Keratinocyte (primary cell): ENCODE data around the gene SSMEM1. TPM values are rescaled to one million over a fixed set of nuclear protein-coding genes. Genes with fewer than 3 reads are reported as not detected.
"Not testable (repeated sequence)": the region's sequence is repeated elsewhere in the genome, so short reads cannot be mapped to it uniquely, and the experiment has no call there.

ENCODE experiments used
- DNase-seq: peaks from one replicate; pipeline ENCODE4 v3.0.0-alpha.2; 2011; ENCODE audit warnings: low read depth, missing footprints, low spot score
- FAIRE-seq: peaks from 2 replicates; lab custom pipeline; 2011; peaks lifted over from hg19 to GRCh38; lab: Jason Lieb, UNC
- H2AFZ ChIP-seq: 2 replicates; pipeline ENCODE4 v1.6.0; 2012; ENCODE audit warnings: low read length, control low read depth, inconsistent platforms; ENCODE audit not compliant: control insufficient read depth
- H3K27ac ChIP-seq: 2 replicates; pipeline ENCODE4 v1.5.1; 2011; ENCODE audit warnings: low read length; ENCODE audit not compliant: control insufficient read depth, insufficient read depth
- H3K27me3 ChIP-seq: 3 replicates; pipeline ENCODE4 v1.6.0; 2011; ENCODE audit warnings: low read length; ENCODE audit not compliant: control insufficient read depth, insufficient read depth; ENCODE audit errors: extremely low read depth
- H3K36me3 ChIP-seq, 2 experiments: 2 replicates in 1 of 2; 3 replicates in 1 of 2; pipeline ENCODE4 v1.5.1; 2011; ENCODE audit warnings: low read length in 2 of 2, mild to moderate bottlenecking in 1 of 2; ENCODE audit not compliant: control insufficient read depth in 2 of 2, insufficient read depth in 2 of 2; ENCODE audit errors: extremely low read depth in 1 of 2
- H3K4me1 ChIP-seq: 3 replicates; pipeline ENCODE4 v1.5.1; 2011; ENCODE audit warnings: low read length; ENCODE audit not compliant: control insufficient read depth, insufficient read depth; ENCODE audit errors: extremely low read depth
- H3K4me2 ChIP-seq: 3 replicates; pipeline ENCODE4 v1.6.0; 2011; ENCODE audit warnings: low read depth, low read length; ENCODE audit not compliant: control insufficient read depth, insufficient read depth; ENCODE audit errors: extremely low read depth
- H3K4me3 ChIP-seq, 3 experiments: fragments of 200-600 bp in 1 of 3; sonication (generic) in 1 of 3; 2 replicates in 2 of 3; 3 replicates in 1 of 3; pipeline ENCODE4 v1.5.1; 2011 to 2016; ENCODE audit warnings: low read length in 3 of 3, mild to moderate bottlenecking in 3 of 3, control low read depth in 2 of 3, inconsistent platforms in 1 of 3, low read depth in 1 of 3, mixed read lengths in 1 of 3, mixed run types in 1 of 3, moderate library complexity in 1 of 3; ENCODE audit not compliant: control insufficient read depth in 2 of 3, insufficient read depth in 2 of 3; ENCODE audit errors: extremely low read depth in 1 of 3
- H3K79me2 ChIP-seq: 2 replicates; pipeline ENCODE4 v1.6.0; 2012; ENCODE audit warnings: low read length; ENCODE audit not compliant: control insufficient read depth, insufficient read depth
- H3K9ac ChIP-seq: 3 replicates; pipeline ENCODE4 v1.6.0; 2011; ENCODE audit warnings: low read length; ENCODE audit not compliant: control insufficient read depth, insufficient read depth; ENCODE audit errors: extremely low read depth
- H3K9me1 ChIP-seq: 3 replicates; pipeline ENCODE4 v1.6.0; 2011; ENCODE audit warnings: low read length; ENCODE audit not compliant: control insufficient read depth, insufficient read depth; ENCODE audit errors: extremely low read depth
- H3K9me3 ChIP-seq: 2 replicates; pipeline ENCODE4 v1.5.1; 2012; ENCODE audit warnings: low read depth, low read length; ENCODE audit not compliant: control insufficient read depth
- H4K20me1 ChIP-seq: 3 replicates; pipeline ENCODE4 v1.6.0; 2011; ENCODE audit warnings: low read length; ENCODE audit not compliant: control insufficient read depth, insufficient read depth; ENCODE audit errors: extremely low read depth
- EZH2 ChIP-seq: IDR thresholded peaks from one replicate; pipeline ENCODE4 v1.6.1; 2012; ENCODE audit warnings: inconsistent platforms, mild to moderate bottlenecking, low read length, moderate library complexity
- dilution Hi-C: fragments of 300-500 bp; cut with MboI; formaldehyde crosslinking; loops from one replicate; pipeline ENCODE4 v1.7.0; 2020; ENCODE audit warnings: low sequenced_read_pairs; ENCODE audit not compliant: extremely low pct_ligation_motif_present
- polyA plus RNA-seq, 5 experiments: library from polyadenylated mRNA; depleted of rRNA in 3 of 5; stranded (reverse) in 3 of 5; stranded (forward) in 1 of 5; unstranded in 1 of 5; fragments of >200 nt; gene quantifications; 1 replicate in 1 of 5; 2 replicates in 3 of 5; 3 replicates in 1 of 5; pipeline versions ENCODE4 v1.2.1 to v1.2.3, GENCODE V29; 2011 to 2012; ENCODE audit warnings: missing spikeins in 2 of 5, low read depth in 1 of 5, low replicate concordance in 1 of 5
- TF ChIP-seq, protein P1 (sequence below), 3 experiments: IDR thresholded peaks in 1 of 3; conservative IDR thresholded peaks in 1 of 3; optimal IDR thresholded peaks in 1 of 3; 2 replicates in 2 of 3; 3 replicates in 1 of 3; pipeline versions ENCODE3 to v1.5.1; 2011; ENCODE audit warnings: low read length in 3 of 3, mild to moderate bottlenecking in 3 of 3, moderate library complexity in 2 of 3, control low read depth in 1 of 3, inconsistent platforms in 1 of 3; ENCODE audit not compliant: insufficient read depth in 2 of 3; ENCODE audit errors: extremely low read depth in 1 of 3

The SSMEM1 gene
- polyA plus RNA-seq, 1 donor (not counting 4 experiments of a cell fraction or from before 2014, with no cell fraction given), result not detected

DNA sequence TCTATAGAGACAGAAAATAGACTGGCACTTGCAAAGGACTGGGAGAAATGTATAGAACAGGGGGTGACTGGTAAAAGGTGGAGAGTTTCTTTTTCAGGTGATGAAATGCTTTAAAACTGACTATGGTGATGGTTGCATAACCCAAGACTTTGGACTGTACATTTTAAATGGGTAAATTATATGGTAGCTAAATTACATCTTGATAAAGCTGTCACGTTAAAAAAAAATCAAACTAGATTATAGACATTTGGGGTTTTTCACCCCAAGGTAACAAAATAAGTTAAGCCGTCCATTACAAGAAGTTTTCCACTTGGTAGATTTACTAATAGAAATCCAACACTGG, 26.4 kb upstream of the SSMEM1 start:
- H3K27me3 ChIP-seq, result no peaks in the 10 kb centered on the region
- FAIRE-seq (no peak), DNase-seq (no peak)
- no peaks in the 10 kb centered on the region for H3K4me1 ChIP-seq
- H3K9ac ChIP-seq, result no peak overlapping the region
- peaks cover 3 to 16% of the 10 kb centered on the region in 2 experiments for H3K36me3 ChIP-seq
- dilution Hi-C loops, result no loop called here
- no peak overlapping the region for H3K27ac ChIP-seq
- H4K20me1 ChIP-seq, result no peaks in the 10 kb centered on the region
- H2AFZ ChIP-seq, result no peak overlapping the region
- H3K9me3 ChIP-seq, result no peaks in the 10 kb centered on the region
- H3K4me3 ChIP-seq, result no peak overlapping the region
- TF ChIP-seq, protein P1, sequence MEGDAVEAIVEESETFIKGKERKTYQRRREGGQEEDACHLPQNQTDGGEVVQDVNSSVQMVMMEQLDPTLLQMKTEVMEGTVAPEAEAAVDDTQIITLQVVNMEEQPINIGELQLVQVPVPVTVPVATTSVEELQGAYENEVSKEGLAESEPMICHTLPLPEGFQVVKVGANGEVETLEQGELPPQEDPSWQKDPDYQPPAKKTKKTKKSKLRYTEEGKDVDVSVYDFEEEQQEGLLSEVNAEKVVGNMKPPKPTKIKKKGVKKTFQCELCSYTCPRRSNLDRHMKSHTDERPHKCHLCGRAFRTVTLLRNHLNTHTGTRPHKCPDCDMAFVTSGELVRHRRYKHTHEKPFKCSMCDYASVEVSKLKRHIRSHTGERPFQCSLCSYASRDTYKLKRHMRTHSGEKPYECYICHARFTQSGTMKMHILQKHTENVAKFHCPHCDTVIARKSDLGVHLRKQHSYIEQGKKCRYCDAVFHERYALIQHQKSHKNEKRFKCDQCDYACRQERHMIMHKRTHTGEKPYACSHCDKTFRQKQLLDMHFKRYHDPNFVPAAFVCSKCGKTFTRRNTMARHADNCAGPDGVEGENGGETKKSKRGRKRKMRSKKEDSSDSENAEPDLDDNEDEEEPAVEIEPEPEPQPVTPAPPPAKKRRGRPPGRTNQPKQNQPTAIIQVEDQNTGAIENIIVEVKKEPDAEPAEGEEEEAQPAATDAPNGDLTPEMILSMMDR (optimal IDR thresholded peaks at IDR 0.05 in 1 of 3, IDR thresholded peaks at IDR 0.05 in 1 of 3, conservative IDR thresholded peaks at IDR 0.05 in 1 of 3; ENCODE audit: extremely low read depth in 1 of 3, insufficient read depth in 2 of 3, low read length in 3 of 3), result no peak
- TF ChIP-seq EZH2, result no peak
- no peak overlapping the region for H3K4me2 ChIP-seq
- no peaks in the 10 kb centered on the region for H3K79me2 ChIP-seq
- H3K9me1 ChIP-seq, result no peaks in the 10 kb centered on the region

DNA sequence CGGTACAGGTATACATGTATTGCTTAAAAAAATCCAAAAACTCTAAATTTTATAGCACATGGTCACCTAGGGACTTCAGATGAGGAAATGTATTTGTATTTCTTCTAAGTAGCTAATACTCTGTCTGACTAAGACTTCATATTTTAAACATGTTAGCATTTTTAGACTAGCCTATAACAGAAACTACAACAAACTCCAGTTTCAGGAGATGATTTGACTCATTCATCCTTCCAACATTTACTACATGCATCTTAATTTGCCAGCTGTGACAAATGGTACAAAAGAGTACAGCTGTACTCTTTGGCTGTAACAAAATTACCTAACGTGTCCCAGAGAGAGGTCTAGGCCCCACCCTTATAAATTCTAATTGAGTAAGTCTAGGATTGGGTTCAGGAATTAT, 24.7 kb upstream of the SSMEM1 start:
- FAIRE-seq (no peak), DNase-seq (no peak)
- TF ChIP-seq, protein P1 (optimal IDR thresholded peaks at IDR 0.05 in 1 of 3, IDR thresholded peaks at IDR 0.05 in 1 of 3, conservative IDR thresholded peaks at IDR 0.05 in 1 of 3; ENCODE audit: extremely low read depth in 1 of 3, insufficient read depth in 2 of 3, low read length in 3 of 3), result no peak
- TF ChIP-seq EZH2, result no peak
- H3K27ac ChIP-seq, result no peak overlapping the region
- no peaks in the 10 kb centered on the region for H3K27me3 ChIP-seq
- no peak overlapping the region for H3K4me2 ChIP-seq
- peaks cover 3 to 16% of the 10 kb centered on the region in 2 experiments for H3K36me3 ChIP-seq
- H2AFZ ChIP-seq, result no peak overlapping the region
- H3K9me1 ChIP-seq, result no peaks in the 10 kb centered on the region
- H3K79me2 ChIP-seq, result peaks cover 3% of the 10 kb centered on the region
- H3K4me3 ChIP-seq, result no peak overlapping the region
- no peaks in the 10 kb centered on the region for H3K9me3 ChIP-seq
- no peak overlapping the region for H3K9ac ChIP-seq
- no peaks in the 10 kb centered on the region for H3K4me1 ChIP-seq
- dilution Hi-C loops, result no loop called here
- no peaks in the 10 kb centered on the region for H4K20me1 ChIP-seq

DNA sequence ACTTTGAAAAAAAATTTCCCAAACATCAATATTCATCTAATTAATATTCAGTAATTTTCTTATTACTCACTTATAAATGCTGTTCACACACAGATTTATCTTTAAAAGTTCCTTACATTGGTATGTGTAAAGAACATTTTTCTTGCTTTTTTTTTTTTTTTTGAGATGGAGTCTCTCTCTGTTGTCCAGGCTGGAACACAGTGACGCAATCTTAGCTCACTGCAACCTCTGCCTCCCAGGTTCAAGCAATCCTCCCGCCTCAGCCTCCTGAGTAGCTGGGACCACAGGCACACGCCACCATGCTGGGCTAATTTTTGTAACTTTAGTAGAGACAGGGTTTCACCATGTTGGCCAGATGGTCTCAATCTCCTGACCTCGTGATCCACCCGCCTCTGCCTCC, 23.3 kb upstream of the SSMEM1 start:
- H3K4me2 ChIP-seq, DNase-seq, H3K9ac ChIP-seq, H3K27me3 ChIP-seq, H4K20me1 ChIP-seq, dilution Hi-C loops, H3K9me1 ChIP-seq, H3K4me3 ChIP-seq, H3K27ac ChIP-seq, FAIRE-seq, H3K9me3 ChIP-seq, H3K4me1 ChIP-seq, H3K79me2 ChIP-seq, H2AFZ ChIP-seq: not testable (repeated sequence)
- H3K36me3 ChIP-seq, result peaks cover 3 to 16% of the 10 kb centered on the region in 2 experiments
